ENCODE results near the gene FBN1.

- TF ChIP-seq EZH2phosphoT487 (IDR thresholded peaks at IDR 0.05; ENCODE audit: unreplicated experiment) (no peak), CTCF (conservative IDR thresholded peaks at IDR 0.05; ENCODE audit: low read depth in 2 of 2) (no peak), EZH2 (IDR thresholded peaks at IDR 0.05; ENCODE audit: low read depth, unreplicated experiment) (no peak), REST (IDR thresholded peaks at IDR 0.05; ENCODE audit: unreplicated experiment) (no peak), ZNF114 (CRISPR knock-in tag; IDR thresholded peaks at IDR 0.05) (no peak), POLR2AphosphoS5 (IDR thresholded peaks at IDR 0.05; ENCODE audit: low read depth) (no peak), CREB1 (CRISPR knock-in tag; IDR thresholded peaks at IDR 0.05; ENCODE audit: low read depth) (no peak), ZNF462 (CRISPR knock-in tag; IDR thresholded peaks at IDR 0.05) (no peak), JUNB (IDR thresholded peaks at IDR 0.05; ENCODE audit: unreplicated experiment) (no peak)
- TF ChIP-seq, protein P1, sequence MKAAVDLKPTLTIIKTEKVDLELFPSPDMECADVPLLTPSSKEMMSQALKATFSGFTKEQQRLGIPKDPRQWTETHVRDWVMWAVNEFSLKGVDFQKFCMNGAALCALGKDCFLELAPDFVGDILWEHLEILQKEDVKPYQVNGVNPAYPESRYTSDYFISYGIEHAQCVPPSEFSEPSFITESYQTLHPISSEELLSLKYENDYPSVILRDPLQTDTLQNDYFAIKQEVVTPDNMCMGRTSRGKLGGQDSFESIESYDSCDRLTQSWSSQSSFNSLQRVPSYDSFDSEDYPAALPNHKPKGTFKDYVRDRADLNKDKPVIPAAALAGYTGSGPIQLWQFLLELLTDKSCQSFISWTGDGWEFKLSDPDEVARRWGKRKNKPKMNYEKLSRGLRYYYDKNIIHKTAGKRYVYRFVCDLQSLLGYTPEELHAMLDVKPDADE (IDR thresholded peaks at IDR 0.05) = no peak
Observed at GRCh38 chr15:48402427-48403177, 242.9 kb downstream of the FBN1 start.
